Measurements from ENCODE around the gene ZFAND2A. TPM values are rescaled to one million over a fixed set of nuclear protein-coding genes. Genes with fewer than 3 reads are reported as not detected.

ZFAND2A gene
- total and polyA plus RNA-seq, 2 of the 8 experiments (the other 6 are each of a cell fraction or from before 2014, with no cell fraction given), result 16.6 to 20.3 TPM

DNA sequence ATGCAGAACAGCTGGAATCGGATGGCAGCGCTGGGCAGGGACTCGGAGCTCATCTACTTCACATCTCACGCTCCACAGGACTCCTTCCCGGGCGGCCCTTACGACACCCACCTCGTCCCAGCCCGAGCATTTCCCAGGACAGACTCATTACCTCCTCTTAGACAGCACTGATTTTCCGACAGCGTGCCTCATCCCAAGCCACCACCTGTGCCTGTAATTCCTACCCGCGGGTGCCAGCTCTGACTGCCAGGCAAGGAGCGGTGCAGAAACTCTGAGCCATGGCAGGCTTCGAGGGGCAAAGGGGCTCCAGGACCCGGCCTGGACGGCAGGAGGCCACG, 46.5 kb downstream of the ZFAND2A start:
- WGBS, 2 experiments (ENCODE audit: extremely low coverage in 1 of 2, insufficient coverage in 1 of 2, insufficient read length in 1 of 2, insufficient replicate concordance in 2 of 2, low coverage in 1 of 2, low lambda C conversion rate in 2 of 2, missing lambda C conversion rate in 1 of 2), result 94% methylated on average over 18 of the region's 18 CpGs; no CpG with 5 or more reads in 1 of the 2 experiments
- H3K4me3 ChIP-seq (ENCODE audit: extremely low read depth in 1 of 4, insufficient read depth in 2 of 4, low read depth in 3 of 4, low read length in 4 of 4), result no peak overlapping the region

More for the DNA sequence above, 46.5 kb downstream of the ZFAND2A start:
- Histone ChIP-seq H2BK12ac (ENCODE audit: low read depth, low read length) (no peak overlapping the region), H4K5ac (ENCODE audit: insufficient read length, low read depth, low read length) (no peak overlapping the region), H2BK15ac (ENCODE audit: low read length) (no peak overlapping the region), H3K4me1 (replicated peaks in 1 of 4; ENCODE audit: control insufficient read depth in 3 of 4, insufficient read depth in 4 of 4, low read length in 3 of 4) (no peaks in the 10 kb centered on the region), H2BK5ac (ENCODE audit: low read depth, low read length) (no peak overlapping the region), H3K79me1 (ENCODE audit: low read depth, low read length) (peaks cover 11% of the 10 kb centered on the region), H3K36me3 (ENCODE audit: control insufficient read depth in 2 of 4, insufficient read depth in 4 of 4, low read length in 3 of 4) (no peaks in the 10 kb centered on the region), H2BK20ac (ENCODE audit: low read length) (no peak overlapping the region), H2AK5ac (ENCODE audit: low read depth, low read length) (no peak overlapping the region), H4K8ac (ENCODE audit: extremely low read depth, insufficient read depth, low read length) (no peak overlapping the region; the same call in 1 of the 2 replicates), H2BK120ac (replicated peaks; ENCODE audit: low read depth, low read length) (no peak overlapping the region), H2AFZ (ENCODE audit: low read length) (no peak overlapping the region), H3K18ac (ENCODE audit: extremely low read depth, low read length) (no peak overlapping the region), H3K4me2 (ENCODE audit: insufficient read depth in 1 of 2, low read depth in 2 of 2, low read length in 2 of 2) (no peak overlapping the region), H3K9ac (replicated peaks in 1 of 4; ENCODE audit: extremely low read depth in 1 of 4, low read depth in 3 of 4, low read length in 3 of 4) (no peak overlapping the region), H3K56ac (replicated peaks; ENCODE audit: insufficient read length, low read depth, low read length) (no peak overlapping the region), H3K79me2 (ENCODE audit: control insufficient read depth in 1 of 2, insufficient read depth in 2 of 2, low read length in 2 of 2) (peaks cover 0 to 17% of the 10 kb centered on the region in 2 experiments; a peak in 1 of 4 replicates), H3K27me3 (replicated peaks in 1 of 4; ENCODE audit: control insufficient read depth in 3 of 4, extremely low read depth in 1 of 4, insufficient read depth in 3 of 4, low read length in 3 of 4) (no peaks in the 10 kb centered on the region), H3K14ac (ENCODE audit: insufficient read length) (no peak overlapping the region), H4K91ac (replicated peaks; ENCODE audit: insufficient read length, low read length) (no peak overlapping the region), H3K23me2 (ENCODE audit: low read depth, low read length) (no peaks in the 10 kb centered on the region), H3K4ac (replicated peaks; ENCODE audit: insufficient read length, low read depth, low read length) (no peak overlapping the region), H3K27ac (ENCODE audit: low read depth, low read length) (no peak overlapping the region), H4K20me1 (replicated peaks in 1 of 2; ENCODE audit: control insufficient read depth in 1 of 2, insufficient read depth in 2 of 2, low read length in 2 of 2) (peaks cover 0 to 5% of the 10 kb centered on the region in 2 experiments), H3K23ac (ENCODE audit: insufficient read length) (no peak overlapping the region), H3K9me3 (ENCODE audit: insufficient read depth in 2 of 2, low read depth in 1 of 2, low read length in 1 of 2) (no peaks in the 10 kb centered on the region; a peak in 1 of 4 replicates)
- ChIA-PET CTCF (ENCODE audit: partially characterized antibody) (interaction anchor here (0.7 to 2.4 kb wide), 9 partner anchors 12 to 119 kb away, joined by 3 to 6 read pairs (median 4); partner anchors contain the start of gene GPER1), POLR2A (ENCODE audit: partially characterized antibody) (interaction anchor here (1.4 kb wide), 1 partner anchor 24 kb away, joined by 5 read pairs; a partner anchor contains a TSS)
- no peak for FAIRE-seq
- DNase-seq (ENCODE audit: low read depth in 1 of 2, low spot score in 2 of 2), result no peak
- TF ChIP-seq SIRT6 (IDR thresholded peaks at IDR 0.05; ENCODE audit: low read length) (no peak), GABPA (IDR thresholded peaks at IDR 0.05; ENCODE audit: borderline replicate concordance, insufficient read depth, low read length) (no peak), BACH1 (IDR thresholded peaks at IDR 0.05; ENCODE audit: low read length) (no peak), BRCA1 (IDR thresholded peaks at IDR 0.05; ENCODE audit: low read depth, low read length) (no peak), SP2 (IDR thresholded peaks at IDR 0.05; ENCODE audit: low read length) (no peak), TAF1 (IDR thresholded peaks at IDR 0.05; ENCODE audit: low read depth, low read length) (no peak), TEAD4 (IDR thresholded peaks at IDR 0.05; ENCODE audit: low read depth, low read length) (no peak), JUN (IDR thresholded peaks at IDR 0.05; ENCODE audit: low read depth, low read length) (no peak), TAF7 (optimal IDR thresholded peaks at IDR 0.05; ENCODE audit: borderline replicate concordance, low read depth, low read length) (no peak), HDAC6 (IDR thresholded peaks at IDR 0.05; ENCODE audit: low read depth, low read length) (no peak), SIN3A (conservative IDR thresholded peaks at IDR 0.05 in 1 of 2, IDR thresholded peaks at IDR 0.05 in 1 of 2; ENCODE audit: low read depth in 1 of 2, low read length in 2 of 2) (no peak), CEBPB (IDR thresholded peaks at IDR 0.05; ENCODE audit: low read depth, low read length) (no peak), POLR2AphosphoS5 (IDR thresholded peaks at IDR 0.05; ENCODE audit: low read depth, low read length) (no peak), EP300 (IDR thresholded peaks at IDR 0.05; ENCODE audit: borderline replicate concordance in 1 of 2, low read depth in 2 of 2, low read length in 2 of 2) (no peak), RBBP5 (IDR thresholded peaks at IDR 0.05; ENCODE audit: borderline replicate concordance, low read depth, low read length) (no peak), SRF (IDR thresholded peaks at IDR 0.05; ENCODE audit: low read depth, low read length) (no peak)
